Pons (tissue), 1 donor: ENCODE results near the gene RNU5B-1.

ENCODE experiments used
- DNase-seq: peaks from one replicate; pipeline ENCODE4 v3.0.0-alpha.2; 2016; ENCODE audit warnings: low spot score

Gene RNU5B-1

DNA sequence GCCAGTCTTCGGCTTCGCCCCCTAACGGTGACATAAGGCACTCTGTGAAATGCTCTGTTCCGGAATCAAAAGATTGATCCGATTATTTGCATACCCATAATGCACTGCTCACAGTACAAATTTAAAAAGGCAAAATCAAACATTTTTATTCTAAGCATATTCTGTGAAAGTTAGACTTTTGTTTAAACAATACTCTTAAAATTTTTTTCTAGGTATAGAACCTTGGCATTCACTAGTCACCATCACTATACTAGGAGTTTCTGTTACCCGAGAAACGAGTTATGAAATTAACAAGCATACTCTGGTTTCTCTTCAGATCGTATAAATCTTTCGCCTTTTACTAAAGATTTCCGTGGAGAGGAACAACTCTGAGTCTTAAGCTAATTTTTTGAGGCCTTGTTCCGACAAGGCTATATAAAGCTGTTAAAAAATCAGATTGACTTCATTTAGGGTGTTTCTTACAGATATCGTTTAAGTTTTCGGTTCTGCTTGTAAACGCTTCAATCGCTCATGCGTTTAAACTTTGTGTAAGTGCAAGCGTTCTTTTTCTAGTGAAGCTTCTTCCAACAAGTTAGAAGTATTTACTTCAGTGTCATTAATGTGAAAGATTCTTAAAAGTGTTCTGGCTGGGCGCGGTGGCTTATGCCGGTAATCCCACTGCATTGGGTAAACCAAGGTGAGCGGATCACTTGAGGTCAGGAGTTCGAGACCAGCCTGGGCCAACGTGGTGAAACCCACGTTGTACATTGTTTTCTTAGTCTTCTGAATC, at the start of gene RNU5B-1:
RNU5B-1 (plus strand) TSS at position 297 of the 769 bp plus-strand sequence.
- peak; percentile 98 for DNase-seq

DNA sequence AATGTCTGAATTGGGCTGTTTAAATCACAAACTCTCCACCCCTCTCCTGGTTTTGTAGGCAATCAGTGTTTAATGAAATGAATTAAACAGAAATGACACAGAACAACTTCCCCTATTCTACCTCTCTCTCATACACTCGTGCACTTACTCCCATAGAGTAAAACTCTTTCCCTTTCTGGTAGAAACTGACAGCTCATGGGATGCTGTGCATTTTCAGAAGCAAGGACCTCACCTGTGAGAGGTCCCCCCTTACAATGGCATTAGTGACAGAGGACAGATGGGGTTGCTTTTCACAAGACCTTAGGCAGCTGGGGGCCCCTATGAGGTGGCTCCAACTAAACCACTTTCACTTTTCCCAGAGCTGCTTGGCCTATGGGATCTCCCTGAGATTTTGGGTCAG, 49.7 kb upstream of the RNU5B-1 start:
- no peak for DNase-seq

- DNase-seq: no peak
These were observed 48.9 kb upstream of the RNU5B-1 start for GRCh38 chr15:65255486-65256140.

DNA sequence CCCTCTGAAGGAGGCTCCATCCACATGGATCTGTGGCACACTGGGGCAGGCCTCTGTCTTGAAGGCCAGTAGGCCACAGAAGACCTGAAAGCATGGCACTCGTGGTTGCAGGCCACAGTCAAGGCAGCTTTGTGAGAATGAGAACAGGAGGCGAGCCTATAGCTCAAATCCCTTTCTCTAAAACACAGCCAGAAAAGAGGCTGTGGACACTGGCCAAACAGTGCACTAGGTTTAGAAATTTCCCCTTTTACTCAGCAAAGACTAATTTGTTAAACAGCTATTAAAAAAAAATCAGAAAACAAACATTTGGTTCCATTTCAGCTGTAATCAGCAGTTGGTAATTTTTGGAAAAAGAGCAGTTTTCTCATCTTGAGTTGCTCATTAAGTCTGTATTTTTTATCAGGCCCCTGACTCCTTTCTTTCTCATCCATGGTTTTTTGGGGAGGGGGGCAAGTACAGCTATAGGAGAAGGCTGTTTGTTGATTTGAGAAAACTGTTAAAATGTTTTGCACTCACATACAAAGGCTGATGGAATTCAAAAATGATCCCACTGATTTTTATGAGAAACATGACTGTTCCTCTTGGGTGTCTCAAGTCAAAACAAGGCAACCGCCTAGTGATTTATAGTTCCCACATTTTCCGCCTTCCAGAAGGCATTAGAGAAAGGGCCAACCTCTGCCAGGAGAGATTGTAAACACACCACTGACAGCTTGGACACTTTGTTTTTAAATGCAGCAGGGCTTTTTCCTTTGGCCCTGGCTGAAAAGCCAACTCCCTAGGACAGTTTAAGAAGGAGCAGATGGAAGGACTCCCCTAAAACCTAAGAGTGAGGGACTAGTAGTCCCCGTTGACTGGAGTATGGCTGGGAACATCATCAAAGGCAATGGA, 45.9 kb upstream of the RNU5B-1 start:
- no peak for DNase-seq

DNA sequence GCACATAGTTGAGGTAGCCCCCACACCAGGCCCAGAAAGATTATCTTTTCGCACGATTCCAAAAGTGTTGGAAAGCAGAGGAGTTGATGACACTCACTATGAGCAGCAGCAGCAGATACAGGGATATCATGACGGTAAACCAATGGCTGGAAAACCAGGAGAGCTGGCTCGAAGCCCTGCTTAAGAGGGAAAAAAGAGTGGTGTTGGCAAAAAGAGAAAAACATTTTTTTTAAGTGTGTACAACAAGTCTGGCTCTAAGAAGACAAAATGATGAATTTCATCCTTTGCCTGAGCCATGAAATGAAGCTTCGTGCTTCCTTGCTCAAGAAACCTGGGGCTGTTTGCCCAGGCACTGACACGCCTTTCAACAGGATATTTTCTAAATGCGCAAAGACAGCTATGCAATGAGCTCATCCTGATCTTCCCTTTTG, 45.1 kb upstream of the RNU5B-1 start:
- DNase-seq: no peak

- no peak for DNase-seq
These were observed 43.5 kb upstream of the RNU5B-1 start for GRCh38 chr15:65260968-65261367.

DNA sequence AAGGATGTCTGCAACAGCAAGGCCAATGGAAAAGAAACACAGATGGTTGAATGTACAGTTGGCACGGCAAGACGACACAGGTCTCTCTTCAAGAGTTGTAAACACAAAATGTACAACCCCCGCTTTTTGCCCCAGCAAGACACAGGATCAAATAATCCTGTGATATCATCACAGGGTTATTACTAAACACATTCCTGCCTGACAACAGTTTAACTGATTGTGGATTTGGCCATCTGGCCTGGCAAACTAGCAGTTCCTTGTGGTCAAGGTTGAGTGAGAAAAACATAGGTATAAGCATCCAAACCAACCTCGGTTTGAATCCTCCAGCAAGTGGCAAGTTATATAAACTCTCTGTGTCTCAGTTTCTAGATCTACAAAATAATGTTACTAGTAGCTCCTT, 41.2 kb upstream of the RNU5B-1 start:
- DNase-seq: no peak

DNA sequence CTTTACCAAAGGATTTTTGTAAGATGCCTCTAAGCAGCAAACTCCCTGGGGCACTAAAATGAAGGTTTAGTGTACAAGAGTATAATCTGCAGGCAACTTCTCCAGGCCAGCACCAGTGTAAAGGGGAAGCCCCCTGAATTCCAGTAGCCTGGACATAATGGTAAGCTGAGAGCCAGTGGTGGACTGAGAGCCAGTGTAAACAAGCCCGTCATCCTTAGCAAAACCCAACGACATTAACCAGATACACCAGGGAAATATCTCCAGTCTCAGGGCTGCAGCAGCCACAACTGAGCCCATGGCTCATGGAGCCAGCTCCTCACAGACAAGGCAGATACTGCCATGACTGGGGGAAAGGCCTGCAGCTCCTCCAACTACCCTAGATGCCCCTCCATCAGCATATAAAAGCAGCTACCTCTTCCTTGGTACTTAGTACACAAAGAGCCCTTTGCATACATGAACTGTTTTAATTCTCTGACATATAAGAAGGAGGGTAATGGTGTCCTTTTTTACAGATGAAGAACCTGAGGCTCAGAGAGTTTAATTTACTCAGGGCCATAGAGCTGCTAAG, 39.5 kb upstream of the RNU5B-1 start:
- no peak for DNase-seq

DNA sequence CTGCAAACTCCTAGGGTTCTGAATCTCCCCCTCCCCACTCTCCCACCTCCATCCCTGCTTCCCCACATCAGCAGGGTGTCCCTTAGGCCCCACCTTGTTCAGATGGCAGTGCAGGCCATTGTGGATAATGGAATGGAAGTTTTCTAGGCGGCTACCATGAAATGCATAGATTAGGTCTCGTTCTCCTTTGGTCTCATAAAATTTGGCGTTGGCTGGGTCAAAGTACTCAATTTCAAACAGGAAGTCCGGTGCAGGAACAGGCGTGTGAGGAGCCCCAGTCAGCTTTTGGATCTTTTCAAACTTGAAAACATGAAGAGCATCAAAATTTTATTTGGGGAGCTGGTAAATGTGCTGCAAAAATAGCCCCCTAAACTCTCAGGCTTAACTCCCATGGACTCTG, 38.0 kb upstream of the RNU5B-1 start:
- DNase-seq: no peak

DNA sequence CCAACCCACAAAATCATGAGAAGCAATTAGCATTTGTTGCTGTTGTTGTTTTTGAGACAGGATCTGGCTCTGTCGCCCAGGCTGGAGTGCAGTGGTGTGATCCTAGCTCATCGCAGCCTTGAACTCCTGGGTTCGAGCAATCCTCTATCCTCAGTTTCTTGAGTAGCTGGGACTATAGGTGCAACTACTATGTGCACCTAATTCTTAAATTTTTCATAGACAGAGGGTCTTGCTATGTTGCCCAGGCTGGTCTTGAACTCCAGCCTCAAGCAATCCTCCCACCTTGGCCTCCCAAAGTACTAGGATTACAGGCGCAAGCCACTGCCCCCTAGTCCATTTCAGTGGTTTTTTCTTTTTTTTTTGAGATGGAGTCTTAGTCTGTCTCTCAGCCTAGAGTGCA, 36.1 kb upstream of the RNU5B-1 start:
- DNase-seq: no peak

DNA sequence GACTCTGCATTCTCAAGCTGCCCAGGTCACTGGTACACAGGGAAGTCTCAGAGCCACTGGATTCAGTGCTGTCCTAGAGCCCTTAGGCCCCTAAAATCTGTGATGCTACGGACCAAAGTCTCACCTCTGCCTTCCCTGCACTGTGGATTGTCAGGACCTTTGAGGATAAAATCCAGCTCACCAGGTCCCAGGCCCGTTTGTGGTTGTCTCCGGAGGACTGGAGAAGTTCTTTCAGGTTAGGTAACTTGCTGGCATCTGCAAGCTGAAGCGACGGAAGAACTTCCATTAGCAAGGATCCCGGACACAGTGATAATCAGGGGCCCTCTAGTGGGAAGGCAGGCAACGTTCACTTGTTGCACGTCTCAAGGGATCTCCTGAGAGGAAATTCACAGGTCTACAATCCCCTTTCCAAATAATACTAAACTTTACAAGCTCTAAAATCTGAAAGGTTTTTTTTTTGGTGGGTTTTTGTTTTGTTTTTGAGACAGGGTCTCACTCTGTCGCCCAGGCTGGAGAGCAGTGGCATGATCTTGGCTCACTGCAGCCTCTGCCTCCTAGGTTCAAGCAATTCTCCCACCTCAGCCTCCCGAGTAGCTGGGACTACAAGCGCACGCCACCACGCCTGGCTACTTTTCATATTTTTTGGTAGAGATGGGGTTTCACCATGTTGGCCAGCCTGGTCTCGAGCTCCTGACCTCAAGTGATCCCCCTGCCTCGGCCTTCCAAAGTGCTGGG, 33.5 kb upstream of the RNU5B-1 start:
- peak; percentile 68 for DNase-seq

DNA sequence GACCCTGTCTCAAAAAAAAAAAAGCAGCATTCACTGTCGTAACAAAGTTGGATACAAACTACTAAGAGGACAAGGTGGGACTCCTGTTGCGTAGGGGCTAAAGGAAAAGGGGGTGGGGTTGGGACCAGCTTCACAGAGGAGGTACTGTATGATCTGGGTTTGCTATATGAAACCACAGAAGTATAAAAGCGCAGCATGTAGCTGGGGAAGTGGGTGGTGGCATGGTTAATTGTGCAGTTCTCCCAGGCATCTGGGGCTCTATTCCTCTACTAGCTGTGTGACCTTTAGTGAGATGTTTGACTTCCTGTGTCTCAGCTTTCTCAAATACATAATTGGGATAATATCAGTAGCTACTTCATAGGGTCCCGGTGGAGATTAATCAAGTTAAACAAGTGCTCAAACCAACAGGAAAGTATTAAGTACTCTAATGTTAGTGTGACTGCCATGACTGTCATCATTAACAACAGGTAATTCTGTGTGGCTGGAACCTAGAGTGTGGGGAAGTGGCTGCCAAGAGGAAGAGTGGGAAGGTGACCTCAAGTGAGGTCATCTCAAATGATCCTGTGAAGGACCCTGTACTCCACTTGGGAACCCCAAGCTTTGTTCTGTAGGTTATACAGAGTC, 29.3 kb upstream of the RNU5B-1 start:
- no peak for DNase-seq

- DNase-seq: no peak
These were observed 28.8 kb upstream of the RNU5B-1 start for GRCh38 chr15:65275728-65276126.

DNA sequence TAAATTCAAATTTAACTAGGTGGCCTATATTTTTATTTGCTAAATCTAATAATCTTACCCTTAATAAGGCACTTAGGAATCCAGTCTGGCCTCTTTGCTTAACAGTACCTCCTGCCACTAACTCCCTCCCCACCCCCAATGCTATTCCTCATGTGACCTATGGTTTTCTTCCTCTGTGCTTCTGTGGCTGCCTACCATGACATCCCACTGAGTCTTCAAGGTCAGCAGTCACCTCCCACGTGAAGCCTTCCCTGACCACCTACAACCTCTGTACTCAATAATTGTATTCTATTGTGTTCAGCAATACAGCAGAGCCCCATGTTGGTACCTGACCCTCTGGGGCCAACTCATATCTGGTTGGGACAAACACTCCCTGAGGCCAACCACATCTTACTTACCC, 27.5 kb upstream of the RNU5B-1 start:
- DNase-seq: no peak

DNA sequence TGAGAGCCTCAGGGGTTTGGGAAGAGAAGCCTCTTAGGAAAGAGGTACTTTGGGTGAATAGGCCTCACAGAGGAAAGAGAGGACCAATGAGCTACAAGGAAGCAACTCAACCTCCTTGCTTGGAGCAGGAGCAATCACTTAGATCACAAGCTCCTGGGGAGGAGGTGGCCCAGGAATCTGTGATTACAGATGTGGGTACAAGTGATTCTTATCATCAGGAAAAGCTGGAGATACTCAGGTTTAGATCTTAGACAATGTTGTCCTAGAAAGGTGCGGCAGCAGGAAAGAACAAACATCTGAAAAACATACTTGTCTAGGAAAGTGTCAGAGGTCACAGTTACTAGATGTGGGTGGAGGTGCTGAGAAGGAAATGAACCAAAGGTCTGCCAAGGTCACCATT, 26.0 kb upstream of the RNU5B-1 start:
- no peak for DNase-seq

GRCh38 chr15:65285291-65286068, 19.0 kb upstream of the RNU5B-1 start:
- DNase-seq: no peak

DNA sequence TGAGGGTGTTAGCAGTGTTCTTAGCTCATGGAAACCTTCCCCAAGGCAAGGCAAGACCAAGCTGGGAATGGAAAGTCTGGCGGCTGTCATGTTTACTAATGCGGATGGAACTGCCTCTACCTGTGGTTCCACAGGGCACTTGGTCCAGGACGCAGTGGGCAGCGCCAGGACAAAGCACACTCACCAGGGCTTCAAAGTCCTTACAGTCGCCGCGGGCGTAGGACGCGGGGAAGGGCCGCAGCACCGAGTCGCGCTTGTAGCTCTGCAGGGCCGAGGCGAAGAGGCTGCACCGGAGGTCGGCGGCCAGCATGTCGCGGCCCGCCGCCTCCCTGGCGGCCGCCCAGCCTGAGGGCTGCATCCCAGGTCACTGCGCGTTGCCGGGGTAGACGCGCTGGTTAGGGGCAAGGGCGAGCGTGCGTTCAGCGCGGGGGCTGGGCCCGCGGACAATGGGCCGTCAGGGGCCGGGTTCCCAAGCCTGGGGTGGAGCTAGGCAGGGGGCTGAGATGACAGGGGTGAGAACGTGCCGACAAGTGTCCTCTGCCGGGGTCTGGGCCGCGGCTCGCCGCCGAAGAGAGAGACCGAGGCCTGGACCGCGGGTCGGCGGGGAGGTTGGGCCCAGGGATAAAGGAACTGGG, 18.3 kb upstream of the RNU5B-1 start:
- DNase-seq: no peak

DNA sequence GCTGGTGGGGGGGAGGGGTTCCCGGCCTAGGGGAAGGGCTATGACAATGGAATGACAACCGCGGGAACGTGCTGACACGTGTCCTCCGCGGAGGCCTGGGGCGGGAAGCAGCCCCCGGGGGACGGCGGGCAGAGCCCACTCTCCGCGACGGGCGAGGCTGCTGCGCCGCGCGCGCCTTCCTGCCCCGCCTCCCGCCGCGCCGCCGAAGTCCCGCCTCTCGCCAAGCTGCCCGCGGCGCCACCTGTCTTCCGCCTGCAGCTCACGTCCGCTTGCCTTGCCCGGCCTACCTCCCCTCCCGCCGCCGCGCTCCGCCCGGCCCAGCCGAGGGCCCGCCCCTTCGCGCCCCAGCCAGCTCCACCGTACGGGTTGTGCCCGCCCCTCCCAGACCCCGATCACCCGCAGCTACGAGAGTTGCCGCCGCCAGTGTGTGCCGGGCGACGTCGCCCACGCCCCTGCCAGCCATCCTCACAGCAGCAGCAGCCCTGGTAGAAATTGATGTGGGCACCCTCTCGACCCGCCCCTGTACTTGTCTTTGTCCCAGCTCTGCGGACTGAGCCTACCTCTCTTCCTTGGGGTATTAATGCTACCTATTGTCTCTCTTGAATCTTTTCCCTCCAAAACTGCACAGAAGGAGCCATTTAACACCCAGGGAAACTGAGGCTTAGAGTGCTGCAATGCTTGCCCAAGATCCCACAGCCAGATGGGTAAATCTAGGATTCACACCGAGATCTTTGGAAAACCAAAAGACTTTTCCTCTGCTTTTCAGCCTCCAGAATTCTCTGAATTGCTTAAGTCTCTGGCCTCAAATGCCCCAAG, 17.6 kb upstream of the RNU5B-1 start, which contains the start of gene PARP16:
PARP16 (minus strand) TSS at position 180 of the 816 bp plus-strand sequence. CDS start 457 bp downstream, outside the sequence.
- DNase-seq: peak; percentile 80

DNA sequence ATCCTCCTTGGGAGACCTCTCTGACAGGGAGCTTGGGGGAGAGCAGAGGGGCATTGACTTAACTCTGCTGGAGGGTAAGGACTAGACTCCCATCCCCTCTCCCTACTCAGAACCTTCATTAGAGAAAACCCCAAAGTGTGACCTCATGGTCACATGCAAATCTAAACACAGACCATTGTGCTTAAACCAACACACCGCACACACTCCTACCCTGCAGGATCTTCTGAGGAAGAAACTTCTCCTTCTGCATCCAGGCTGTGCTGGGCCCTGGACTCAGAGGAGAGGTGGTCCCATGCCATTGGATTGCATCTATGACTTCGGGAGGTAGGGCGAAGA, 17.0 kb upstream of the RNU5B-1 start:
- DNase-seq: no peak
